GM06990 (cell line): Measurements from ENCODE around the gene MRC2.

Experiments
- DNase-seq: peaks from one replicate; pipeline ENCODE4 v3.0.0-alpha.2; 2011; ENCODE audit not compliant: insufficient read length; ENCODE audit errors: extremely low read depth
- H3K27me3 ChIP-seq: replicated peaks from 2 replicates; pipeline ENCODE4 v1.6.0; 2011; ENCODE audit warnings: low read length; ENCODE audit not compliant: control insufficient read depth, insufficient read depth
- H3K36me3 ChIP-seq: 2 replicates; pipeline ENCODE4 v1.5.1; 2011; ENCODE audit warnings: low read length; ENCODE audit not compliant: control insufficient read depth, insufficient read depth
- H3K4me3 ChIP-seq: replicated peaks from 2 replicates; pipeline ENCODE4 v1.5.1; 2011; ENCODE audit warnings: low read depth, mild to moderate bottlenecking, control low read depth, low read length
- CTCF ChIP-seq: IDR thresholded peaks from 2 replicates; pipeline ENCODE4 v1.5.1; 2011; ENCODE audit warnings: low read length, control low read depth, mild to moderate bottlenecking, inconsistent platforms; ENCODE audit not compliant: insufficient read depth, poor library complexity, severe bottlenecking

MRC2 gene

GRCh38 chr17:62627219-62627903 is at the start of gene MRC2:
TSS of gene MRC2 (plus strand) at chr17:62627670. CDS start at chr17:62627803, 133 bp downstream.
- peak within 1 kb of the TSS; percentile 62 for H3K4me3 ChIP-seq
- no peaks in the 10 kb centered on the region; the same call in 1 of the 2 replicates for H3K27me3 ChIP-seq
- no peaks in the 10 kb centered on the region for H3K36me3 ChIP-seq
- peak; percentile 53 for DNase-seq
- TF ChIP-seq CTCF, result no peak

- no peak for TF ChIP-seq CTCF
- Histone ChIP-seq H3K36me3 (peaks cover 3% of the 10 kb centered on the region), H3K27me3 (no peaks in the 10 kb centered on the region), H3K4me3 (no peak overlapping the region)
- DNase-seq, result no peak
These were observed 48.5 kb upstream of the MRC2 start for GRCh38 chr17:62578757-62579487.

GRCh38 chr17:62580947-62581346 is 46.5 kb upstream of the MRC2 start:
- no peak for TF ChIP-seq CTCF
- Histone ChIP-seq H3K36me3 (peaks cover 3% of the 10 kb centered on the region), H3K27me3 (no peaks in the 10 kb centered on the region), H3K4me3 (no peak overlapping the region)
- DNase-seq, result no peak

- Histone ChIP-seq H3K27me3 (no peaks in the 10 kb centered on the region), H3K4me3 (no peak overlapping the region), H3K36me3 (peaks cover 4% of the 10 kb centered on the region)
- no peak for DNase-seq
- no peak for TF ChIP-seq CTCF
These were observed 45.7 kb upstream of the MRC2 start for GRCh38 chr17:62581764-62582163.

GRCh38 chr17:62587554-62587953 is 39.9 kb upstream of the MRC2 start:
- Histone ChIP-seq H3K27me3 (no peaks in the 10 kb centered on the region), H3K36me3 (peaks cover 13% of the 10 kb centered on the region), H3K4me3 (no peak overlapping the region)
- DNase-seq, result no peak
- TF ChIP-seq CTCF, result no peak
